Activated naive CD8-positive, alpha-beta T cell treated with anti-CD3 and anti-CD28 coated beads, Interleukin-2, amount 50 U/mL, for 24 hours (primary cell): Measurements from ENCODE around the gene SF3B6.
"Not testable (repeated sequence)": the region's sequence is repeated elsewhere in the genome, so short reads cannot be mapped to it uniquely, and the experiment has no call there.

ENCODE experiments used
- ATAC-seq: fragments of 150-1000 bp; cut with Tn5 transposase; one replicate; pipeline ENCODE4 v1.10.0; 2021
- DNase-seq: peaks from one replicate; pipeline ENCODE4 v3.0.0; 2021
- H3K27ac Mint-ChIP-seq: one replicate; pipeline ENCODE4 v1.8.0; 2021; ENCODE audit warnings: mild to moderate bottlenecking, mixed read lengths
- H3K27me3 Mint-ChIP-seq: one replicate; pipeline ENCODE4 v1.8.0; 2021; ENCODE audit warnings: mixed read lengths
- H3K36me3 Mint-ChIP-seq: one replicate; pipeline ENCODE4 v1.8.0; 2021; ENCODE audit warnings: low read depth, mixed read lengths
- H3K4me1 Mint-ChIP-seq: one replicate; pipeline ENCODE4 v1.8.0; 2021; ENCODE audit warnings: mixed read lengths
- H3K4me3 Mint-ChIP-seq: one replicate; pipeline ENCODE4 v1.8.0; 2021; ENCODE audit warnings: mild to moderate bottlenecking, moderate library complexity, mixed read lengths
- H3K9me3 Mint-ChIP-seq: one replicate; pipeline ENCODE4 v1.8.0; 2021; ENCODE audit warnings: mixed read lengths

The SF3B6 gene

DNA sequence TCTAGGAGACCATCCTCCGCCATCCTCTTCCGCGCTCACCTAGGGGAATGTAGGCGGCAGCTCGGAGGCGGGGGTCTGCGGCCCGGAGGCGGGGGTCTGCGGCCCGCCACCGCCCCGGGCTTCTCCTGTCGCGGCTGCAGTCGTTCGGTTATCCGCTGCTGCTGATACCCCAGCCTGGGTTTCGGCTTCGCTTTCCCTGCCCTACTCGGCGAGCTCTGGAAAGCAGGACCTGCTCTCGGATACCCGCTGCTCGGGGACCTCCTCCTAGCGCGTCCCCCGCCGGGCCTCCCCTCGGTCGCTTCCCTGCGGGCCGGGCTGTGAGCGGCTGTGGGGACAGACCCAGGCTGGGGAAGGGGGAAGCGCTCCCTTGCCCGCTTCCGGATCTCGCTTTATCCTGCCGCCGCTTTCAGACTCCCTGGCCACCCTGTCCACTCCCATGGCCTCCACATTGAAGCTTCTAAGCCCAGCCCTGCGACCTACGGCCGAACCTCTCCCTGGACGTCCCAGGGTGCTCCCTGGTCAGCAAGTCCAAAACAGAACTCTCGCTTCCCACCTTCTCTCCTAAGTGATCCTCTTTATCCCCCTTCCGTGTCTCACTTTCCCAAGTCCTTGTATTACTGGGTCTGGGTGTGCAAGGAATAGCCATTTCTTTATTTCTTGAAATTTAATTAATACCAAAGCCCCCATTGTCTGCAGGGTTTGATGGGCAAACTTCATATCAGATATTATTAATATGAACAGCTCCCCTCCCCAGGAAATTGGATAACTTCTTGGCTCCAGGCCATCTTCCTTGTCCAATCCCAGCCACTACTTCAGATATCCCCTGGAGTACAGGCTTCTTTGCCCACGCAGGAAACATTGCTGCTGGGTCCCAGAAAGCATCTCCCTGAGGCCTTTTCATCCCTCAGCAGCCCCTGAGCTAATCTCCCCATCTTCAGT lies 25.8 kb downstream of the SF3B6 start:
- H3K4me3 Mint-ChIP-seq, result no peak overlapping the region

DNA sequence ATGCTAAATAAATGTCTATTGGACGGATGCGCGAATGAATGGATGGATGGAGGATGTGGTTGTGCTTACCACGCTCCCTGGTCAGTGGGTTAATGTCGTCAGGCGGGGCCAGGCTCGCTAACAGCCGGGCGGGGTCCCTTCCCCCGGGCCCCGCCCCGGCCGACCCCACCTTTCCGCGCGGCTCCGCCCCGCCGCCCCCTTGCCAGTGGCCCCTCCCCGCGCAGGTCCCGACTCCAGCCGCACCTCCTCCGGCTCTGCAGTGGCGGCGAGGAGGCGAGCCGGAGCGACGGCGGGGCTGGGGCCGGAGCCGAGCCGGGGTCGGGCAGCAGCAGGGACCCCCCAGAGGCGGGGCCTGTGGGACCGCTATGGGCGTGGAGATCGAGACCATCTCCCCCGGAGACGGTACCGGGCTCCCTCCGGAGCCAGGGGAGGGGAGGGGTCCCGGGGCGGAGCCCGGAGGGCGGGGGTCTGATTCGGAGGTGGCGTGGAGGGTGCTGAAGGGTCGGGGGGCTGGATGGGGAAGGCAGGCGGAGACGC lies 26.6 kb downstream of the SF3B6 start, which contains the start of gene FKBP1B:
TSS of gene FKBP1B (plus strand) at position 257 of the 537 bp plus-strand sequence. CDS start at position 366, 109 bp downstream.
- Mint-ChIP-seq H3K4me1 (peaks cover 23% of the 10 kb centered on the region), H3K27me3 (peaks cover 14% of the 10 kb centered on the region), H3K36me3 (peaks cover 3% of the 10 kb centered on the region), H3K4me3 (no peak within 1 kb of the TSS), H3K9me3 (no peaks in the 10 kb centered on the region), H3K27ac (no peak within 1 kb of the TSS)
- DNase-seq, result peak; percentile 73
- peak; percentile 35 for ATAC-seq

More for the DNA sequence above, 25.8 kb downstream of the SF3B6 start:
- Mint-ChIP-seq H3K36me3 (no peaks in the 10 kb centered on the region), H3K4me1 (peaks cover 20% of the 10 kb centered on the region), H3K27me3 (peaks cover 14% of the 10 kb centered on the region), H3K9me3 (no peaks in the 10 kb centered on the region), H3K27ac (no peak overlapping the region)
- DNase-seq (peak; percentile 31), ATAC-seq (no peak)

DNA sequence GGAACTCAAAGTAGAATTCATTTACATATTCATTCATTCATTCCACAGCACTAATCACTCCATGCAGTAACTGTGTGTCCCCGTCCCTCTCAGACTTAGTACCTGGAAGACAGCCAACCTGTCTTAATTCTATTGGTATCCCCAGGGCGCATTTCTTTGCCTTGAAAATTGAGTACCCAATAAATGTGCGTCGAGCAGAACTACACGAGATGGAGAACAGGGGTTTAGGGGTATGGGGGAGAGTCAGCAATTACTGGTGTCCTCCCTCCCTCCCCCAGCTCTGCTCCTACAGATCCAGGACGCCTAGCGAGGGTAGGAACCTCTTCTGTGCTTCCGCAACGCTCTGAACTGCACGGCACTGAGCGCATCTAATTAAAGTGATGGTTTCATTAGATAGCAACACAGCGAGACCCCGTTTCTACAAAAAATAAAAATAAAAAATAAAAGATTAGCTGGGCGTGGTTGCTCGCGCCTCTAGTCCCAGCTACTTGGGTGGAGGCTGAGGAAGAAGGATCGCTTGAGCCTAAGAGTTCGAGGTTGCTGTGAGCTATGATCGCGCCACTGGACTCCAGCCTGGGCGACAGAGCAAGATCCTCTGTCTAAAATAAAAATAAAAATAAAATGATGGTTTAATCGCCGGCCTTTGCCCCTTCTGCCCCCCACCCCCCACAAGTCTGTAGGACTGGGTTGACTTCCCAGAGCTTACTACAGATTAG lies 27.2 kb downstream of the SF3B6 start:
- Mint-ChIP-seq H3K9me3 (no peaks in the 10 kb centered on the region), H3K4me3 (no peak overlapping the region), H3K27me3 (peaks cover 14% of the 10 kb centered on the region), H3K4me1 (peaks cover 23% of the 10 kb centered on the region), H3K27ac (no peak overlapping the region), H3K36me3 (peaks cover 4% of the 10 kb centered on the region)
- ATAC-seq (no peak), DNase-seq (peak; percentile 7)

DNA sequence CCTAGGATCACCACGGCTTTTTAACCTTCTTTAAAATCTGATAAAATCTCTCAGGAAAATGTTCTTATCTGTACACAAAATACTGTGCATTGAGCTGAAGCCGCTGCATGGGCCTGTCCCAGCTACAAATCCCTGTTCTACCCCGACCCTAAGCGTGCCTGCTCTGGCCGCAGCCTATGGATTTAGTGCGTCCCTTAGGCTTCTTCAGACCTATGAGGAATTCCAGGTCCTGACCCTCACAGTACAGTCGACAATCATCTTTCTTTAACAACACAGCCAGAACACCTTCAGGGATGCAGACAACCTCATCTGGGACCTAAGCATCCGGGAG lies 28.5 kb downstream of the SF3B6 start:
- Mint-ChIP-seq H3K27ac (peak overlapping the region; percentile 91), H3K9me3 (no peaks in the 10 kb centered on the region), H3K36me3 (peaks cover 10% of the 10 kb centered on the region), H3K4me3 (peak overlapping the region; percentile 97), H3K27me3 (peaks cover 11% of the 10 kb centered on the region), H3K4me1 (peaks cover 23% of the 10 kb centered on the region)
- DNase-seq (no peak), ATAC-seq (no peak)

DNA sequence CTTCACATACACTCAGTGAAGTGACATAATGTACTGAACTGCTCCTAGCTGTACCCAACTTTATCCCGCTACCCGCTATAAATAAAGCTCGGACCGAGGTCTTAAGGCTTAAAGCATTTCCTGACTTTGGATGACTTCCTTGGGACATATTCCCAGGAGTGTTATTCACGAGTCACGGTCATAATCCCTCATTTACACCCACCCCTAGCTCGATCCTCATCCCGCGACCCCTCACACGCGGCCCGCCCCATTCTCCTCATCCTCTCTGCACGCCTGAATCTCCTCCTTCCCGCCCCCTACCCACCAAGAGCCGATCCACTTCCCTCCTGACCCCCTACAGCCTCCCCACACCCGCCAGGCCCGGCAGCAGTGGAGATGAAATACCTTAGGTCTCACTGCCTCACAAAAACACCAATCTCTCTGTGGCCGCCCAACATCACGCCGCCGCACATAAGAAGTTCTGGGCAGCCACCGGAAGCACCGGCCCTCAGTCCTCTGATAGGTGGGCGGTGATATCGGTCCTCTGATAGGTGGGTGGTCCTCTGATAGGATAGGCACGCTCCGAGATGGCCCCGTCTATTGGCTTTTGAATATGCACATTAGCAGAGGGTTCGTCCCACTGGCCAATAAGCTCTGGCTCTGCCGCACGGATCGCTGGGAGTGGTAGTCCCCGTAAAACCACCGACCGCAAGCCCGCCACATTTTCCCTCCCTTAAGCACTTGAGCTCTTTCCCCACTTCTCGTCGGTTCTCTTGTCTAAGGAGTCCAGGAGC lies 29.0 kb downstream of the SF3B6 start, which contains the start of gene WDCP:
TSS of gene WDCP (minus strand) at position 462 of the 773 bp plus-strand sequence. CDS start 7,897 bp downstream, outside the sequence.
- Mint-ChIP-seq H3K36me3 (peaks cover 10% of the 10 kb centered on the region), H3K4me1 (peaks cover 23% of the 10 kb centered on the region), H3K4me3 (peak within 1 kb of the TSS; percentile 97), H3K9me3 (no peaks in the 10 kb centered on the region), H3K27ac (peak within 1 kb of the TSS; percentile 91), H3K27me3 (peaks cover 11% of the 10 kb centered on the region)
- peak; percentile 92 for DNase-seq
- peak; percentile 100 for ATAC-seq

DNA sequence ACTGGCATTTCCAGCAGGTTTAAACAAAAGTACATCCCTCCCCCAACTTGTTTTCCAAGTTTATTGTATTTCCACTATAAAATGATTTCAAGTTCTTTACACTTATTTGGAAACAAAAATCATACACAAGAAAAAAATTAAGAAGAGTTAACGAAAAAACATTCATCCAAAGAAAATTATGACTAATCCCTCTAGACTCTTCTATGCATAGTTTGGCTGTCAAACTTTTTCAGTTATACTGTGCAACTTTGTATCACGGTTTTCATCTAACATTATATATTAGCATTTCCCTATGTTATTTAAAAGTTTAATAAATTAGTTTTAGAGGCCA lies 29.6 kb downstream of the SF3B6 start:
- Mint-ChIP-seq H3K9me3 (no peaks in the 10 kb centered on the region), H3K4me3 (peak overlapping the region; percentile 97), H3K4me1 (peaks cover 23% of the 10 kb centered on the region), H3K36me3 (peaks cover 10% of the 10 kb centered on the region), H3K27me3 (peaks cover 11% of the 10 kb centered on the region), H3K27ac (no peak overlapping the region)
- ATAC-seq, result no peak
- DNase-seq, result no peak

DNA sequence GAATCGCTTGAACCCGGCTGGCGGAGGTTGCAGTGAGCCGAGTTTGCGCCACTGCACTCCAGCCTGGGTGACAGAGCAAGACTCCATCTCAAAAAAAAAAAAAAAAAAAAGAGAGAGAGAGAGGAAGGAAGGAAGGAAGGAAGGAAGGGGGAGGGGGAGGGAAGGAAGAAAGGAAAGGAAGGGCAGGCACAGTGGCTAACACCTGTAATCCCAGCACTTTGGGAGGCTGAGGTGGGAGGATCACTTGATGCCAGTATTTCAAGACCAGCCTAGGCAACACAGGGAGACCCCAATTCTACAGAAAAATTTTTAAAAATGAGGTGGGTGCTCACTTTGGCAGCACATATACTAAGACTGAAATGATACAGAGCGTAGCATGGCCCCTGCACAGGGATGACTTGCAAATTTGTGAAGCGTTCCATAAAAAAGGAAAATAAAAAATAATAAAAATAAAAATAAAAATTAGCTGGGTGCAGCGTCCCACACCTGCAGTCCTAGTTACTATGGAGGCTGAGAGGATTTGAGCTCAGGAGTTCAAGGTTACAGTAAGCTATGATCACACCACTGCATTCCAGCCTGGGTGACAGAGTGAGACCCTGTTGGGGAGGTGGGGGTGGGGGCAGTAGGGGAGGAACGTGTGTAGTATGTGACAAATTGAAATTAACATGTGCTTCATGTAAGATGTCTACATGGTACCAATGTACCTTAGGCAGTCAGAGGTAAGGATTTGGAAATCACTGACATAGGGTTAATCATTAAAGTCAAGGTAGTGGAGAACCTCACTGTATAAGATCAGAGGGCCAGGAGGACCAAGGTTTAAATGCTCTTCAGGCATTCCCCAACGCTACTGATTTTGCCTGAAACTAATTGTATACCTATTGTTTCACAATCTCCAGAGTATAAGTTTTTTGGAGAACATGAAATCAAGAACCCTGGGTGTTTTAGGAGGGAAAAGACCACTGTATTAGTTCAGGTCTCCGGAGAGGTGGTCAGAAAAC lies 30.3 kb downstream of the SF3B6 start:
- Mint-ChIP-seq H3K4me1 (peaks cover 23% of the 10 kb centered on the region), H3K36me3 (peaks cover 10% of the 10 kb centered on the region), H3K4me3 (peak overlapping the region; percentile 97), H3K27ac (peak overlapping the region; percentile 49), H3K9me3 (no peaks in the 10 kb centered on the region), H3K27me3 (peaks cover 11% of the 10 kb centered on the region)
- ATAC-seq (no peak), DNase-seq (no peak)

DNA sequence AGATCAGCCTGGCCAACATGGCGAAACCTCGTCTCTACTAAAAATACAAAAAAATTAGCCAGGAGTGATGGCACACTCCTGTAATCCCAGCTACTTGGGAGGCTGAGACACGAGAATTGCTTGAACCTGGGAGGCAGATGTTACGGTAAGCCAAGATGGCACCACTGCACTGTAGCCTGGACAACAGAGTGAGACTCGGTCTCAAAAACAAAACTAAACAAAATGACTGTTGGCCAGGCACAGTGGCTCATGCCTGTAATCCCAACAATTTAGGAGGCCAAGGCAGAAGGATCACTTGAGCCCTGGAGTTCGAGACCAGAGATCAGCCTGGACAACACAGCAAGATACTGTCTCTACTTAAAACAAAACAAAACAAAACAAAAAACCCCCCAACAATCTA lies 33.0 kb downstream of the SF3B6 start:
- not testable (repeated sequence) for H3K9me3 Mint-ChIP-seq, ATAC-seq, H3K27me3 Mint-ChIP-seq, DNase-seq, H3K27ac Mint-ChIP-seq, H3K4me3 Mint-ChIP-seq
- peaks cover 18% of the 10 kb centered on the region for H3K4me1 Mint-ChIP-seq
- peaks cover 15% of the 10 kb centered on the region for H3K36me3 Mint-ChIP-seq

DNA sequence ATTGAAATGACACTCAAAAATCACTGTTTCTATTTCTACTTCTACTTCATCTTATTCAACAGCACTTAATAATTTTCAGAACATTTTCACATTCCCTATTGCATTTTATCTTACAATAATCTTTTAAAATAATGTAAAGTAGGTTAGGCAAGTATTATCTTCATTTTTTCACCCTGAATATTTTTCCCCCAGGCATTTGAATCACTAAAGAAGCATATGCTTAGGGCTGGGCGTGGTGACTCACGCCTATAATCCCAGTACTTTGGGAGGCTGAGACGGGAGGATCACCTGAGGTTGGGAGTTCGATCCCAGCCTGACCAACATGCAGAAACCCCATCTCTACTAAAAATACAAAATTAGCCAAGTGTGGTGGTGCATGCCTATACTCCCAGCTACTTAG lies 35.6 kb downstream of the SF3B6 start:
- peaks cover 31% of the 10 kb centered on the region for H3K36me3 Mint-ChIP-seq
- peaks cover 12% of the 10 kb centered on the region for H3K4me1 Mint-ChIP-seq
- no peaks in the 10 kb centered on the region for H3K9me3 Mint-ChIP-seq
- no peak overlapping the region for H3K27ac Mint-ChIP-seq
- DNase-seq, result no peak
- H3K27me3 Mint-ChIP-seq, result no peaks in the 10 kb centered on the region
- no peak for ATAC-seq
- no peak overlapping the region for H3K4me3 Mint-ChIP-seq

DNA sequence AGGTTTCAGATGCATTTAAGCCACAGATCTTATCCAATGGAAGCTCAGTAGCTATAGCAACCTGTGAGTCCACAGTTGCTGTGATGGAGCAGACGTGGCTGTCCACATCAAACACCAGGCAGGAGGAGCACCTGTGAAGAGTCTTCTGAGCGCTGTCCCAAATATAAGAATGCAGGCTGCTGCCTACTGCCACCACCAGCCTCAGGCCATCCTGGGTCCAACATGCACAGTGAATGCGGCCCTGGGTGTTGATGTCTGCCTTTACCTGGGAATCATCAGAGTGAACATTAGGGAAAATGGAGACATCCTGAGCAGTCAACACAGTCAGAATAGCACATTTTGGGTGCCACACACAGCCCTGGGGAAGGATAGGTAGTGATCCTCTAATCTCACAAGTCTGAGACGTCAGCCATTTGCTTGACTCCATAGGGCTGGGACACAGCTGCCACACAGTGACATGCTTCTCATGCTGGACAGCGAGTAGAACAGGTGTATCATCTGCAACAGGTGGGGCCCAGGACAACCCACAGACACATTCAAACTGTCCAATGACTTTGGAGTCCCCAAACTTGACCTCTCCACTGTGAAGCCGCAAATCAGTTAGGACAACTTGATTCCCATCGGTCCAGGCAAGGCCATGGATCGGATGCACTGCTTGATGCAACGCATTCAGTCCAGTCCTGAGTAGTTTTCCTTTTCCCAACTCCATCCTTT lies 37.2 kb downstream of the SF3B6 start:
- no peaks in the 10 kb centered on the region for H3K9me3 Mint-ChIP-seq
- DNase-seq (no peak), ATAC-seq (no peak)
- no peak overlapping the region for H3K4me3 Mint-ChIP-seq
- H3K27ac Mint-ChIP-seq, result no peak overlapping the region
- peaks cover 29% of the 10 kb centered on the region for H3K36me3 Mint-ChIP-seq
- H3K4me1 Mint-ChIP-seq, result peaks cover 12% of the 10 kb centered on the region
- no peaks in the 10 kb centered on the region for H3K27me3 Mint-ChIP-seq

DNA sequence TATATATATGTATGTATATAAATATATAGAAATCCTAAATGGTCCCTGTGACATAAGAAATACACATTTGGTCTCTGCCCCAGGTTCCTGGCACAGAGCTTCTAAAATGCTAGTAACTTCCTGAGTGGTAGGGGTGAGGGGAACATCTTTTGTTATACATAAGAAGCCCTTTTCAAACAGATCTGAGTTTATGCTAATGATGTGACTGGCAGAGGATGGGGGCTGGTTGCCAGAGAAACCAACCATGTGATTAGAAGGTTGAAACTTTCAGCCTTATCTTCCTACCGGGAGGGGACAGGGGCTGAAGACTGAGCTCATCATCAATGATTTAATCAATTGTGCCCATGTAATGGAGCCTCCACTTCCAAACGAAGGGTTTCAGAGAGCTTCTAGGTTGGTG lies 49.9 kb downstream of the SF3B6 start:
- Mint-ChIP-seq H3K4me3 (no peak overlapping the region), H3K9me3 (no peaks in the 10 kb centered on the region), H3K27me3 (no peaks in the 10 kb centered on the region), H3K27ac (no peak overlapping the region), H3K36me3 (peaks cover 24% of the 10 kb centered on the region), H3K4me1 (no peaks in the 10 kb centered on the region)
- DNase-seq, result no peak
- no peak for ATAC-seq

DNA sequence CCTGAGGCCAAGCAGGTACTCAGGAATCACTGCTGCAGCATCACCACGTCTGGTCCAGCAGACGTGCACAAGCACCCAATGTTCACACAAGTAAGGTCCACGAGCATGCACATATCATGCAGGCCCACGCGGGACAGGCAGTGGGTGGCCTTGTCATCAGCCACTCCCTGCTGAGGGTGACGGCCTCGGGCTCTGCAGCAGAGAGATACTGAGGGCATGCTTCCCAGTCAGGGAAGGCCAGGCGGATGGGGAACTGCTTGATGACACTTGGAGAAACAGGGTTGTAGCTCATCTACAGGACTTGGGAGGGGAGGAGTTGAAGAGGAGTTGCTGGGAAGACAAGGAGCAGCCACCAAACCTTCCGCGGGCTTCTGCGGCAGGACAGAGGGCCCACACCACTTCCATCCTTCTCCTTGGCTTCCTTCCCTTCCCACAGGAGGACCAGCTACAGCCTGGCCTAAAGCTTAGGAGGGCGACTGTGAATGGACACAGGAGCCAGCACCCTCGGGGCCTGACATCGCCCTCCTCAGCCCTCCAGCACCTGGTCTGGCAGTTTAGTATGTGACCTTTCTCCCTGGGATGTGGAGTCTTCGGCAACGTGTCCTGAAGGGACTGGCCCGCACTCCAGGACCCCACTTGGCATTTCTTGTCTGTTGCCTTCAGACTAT lies 51.0 kb downstream of the SF3B6 start:
- Mint-ChIP-seq H3K27me3 (no peaks in the 10 kb centered on the region), H3K4me3 (no peak overlapping the region), H3K9me3 (no peaks in the 10 kb centered on the region), H3K27ac (no peak overlapping the region), H3K4me1 (no peaks in the 10 kb centered on the region), H3K36me3 (peaks cover 22% of the 10 kb centered on the region)
- no peak for DNase-seq
- no peak for ATAC-seq
